Measurements from ENCODE around the gene TIMD4. TPM values are rescaled to one million over a fixed set of nuclear protein-coding genes. Genes with fewer than 3 reads are reported as not detected.

TIMD4 gene
- total RNA-seq, 1 experiment from 2014 or later: not detected

GRCh38 chr5:156888520-156888919, 74.5 kb downstream of the TIMD4 start:
- Histone ChIP-seq H2AFZ (ENCODE audit: low read length) (no peak overlapping the region), H3K9me3 (ENCODE audit: control insufficient read depth, low read depth, low read length) (no peaks in the 10 kb centered on the region), H4K91ac (ENCODE audit: insufficient read length, low read depth, low read length) (no peak overlapping the region), H3T11ph (ENCODE audit: low read length) (no peak overlapping the region), H2BK12ac (ENCODE audit: insufficient read length, low read depth, low read length) (no peak overlapping the region), H3K4me2 (ENCODE audit: insufficient read depth, insufficient read length, low read length) (no peak overlapping the region), H3K27me3 (ENCODE audit: insufficient read depth, low read length) (no peaks in the 10 kb centered on the region), H2BK120ac (ENCODE audit: low read depth, low read length, poor library complexity, severe bottlenecking) (no peak overlapping the region), H4K8ac (replicated peaks; ENCODE audit: insufficient read length, low read depth, low read length) (no peak overlapping the region), H2BK5ac (ENCODE audit: insufficient read length, low read length) (no peak overlapping the region), H3K23me2 (ENCODE audit: insufficient read length, low read depth, low read length, poor library complexity, severe bottlenecking) (no peaks in the 10 kb centered on the region), H3K23ac (ENCODE audit: insufficient read length, low read depth, low read length) (no peak overlapping the region), H3K79me2 (ENCODE audit: insufficient read depth, low read length) (no peaks in the 10 kb centered on the region), H3K27ac (ENCODE audit: insufficient read length, low read depth, low read length) (no peak overlapping the region), H3K4ac (ENCODE audit: low read depth, low read length) (no peak overlapping the region), H2BK20ac (ENCODE audit: low read depth, low read length, poor library complexity, severe bottlenecking) (no peak overlapping the region), H4K20me1 (ENCODE audit: control insufficient read depth, insufficient read depth, insufficient read length) (no peaks in the 10 kb centered on the region), H3K4me1 (ENCODE audit: insufficient read depth, low read length) (no peaks in the 10 kb centered on the region), H4K5ac (ENCODE audit: insufficient read length, low read depth, low read length) (no peak overlapping the region), H3K9ac (ENCODE audit: extremely low read depth, insufficient read length, low read length) (no peak overlapping the region), H3K79me1 (ENCODE audit: insufficient read depth, low read depth, low read length, poor library complexity, severe bottlenecking) (no peaks in the 10 kb centered on the region), H2BK15ac (ENCODE audit: low read depth, low read length) (no peak overlapping the region), H3K14ac (ENCODE audit: insufficient read depth, low read length) (no peak overlapping the region), H3K18ac (ENCODE audit: insufficient read length, low read depth, low read length) (no peak overlapping the region), H3K56ac (ENCODE audit: insufficient read length, low read depth, low read length) (no peak overlapping the region), H2AK5ac (ENCODE audit: insufficient read length, low read length) (no peak overlapping the region)
- Mint-ChIP-seq H3K4me1 (peaks cover 7 to 9% of the 10 kb centered on the region in 2 experiments), H3K27me3 (ENCODE audit: low read depth) (no peaks in the 10 kb centered on the region; the same call in 1 of the 2 replicates), H3K4me3 (no peak overlapping the region), H3K9me3 (no peaks in the 10 kb centered on the region), H3K36me3 (ENCODE audit: insufficient read depth in 1 of 3, low read depth in 3 of 3) (no peaks in the 10 kb centered on the region), H3K27ac (no peak overlapping the region)
- TF ChIP-seq CTCF (conservative IDR thresholded peaks at IDR 0.05): no peak
- no peak for DNase-seq
- no CpG with 5 or more reads among the region's 2 CpGs for WGBS (ENCODE audit: extremely low coverage, insufficient read length, low lambda C conversion rate)

Data from H9 (cell line).